Neuronal stem cell (in vitro differentiated cells): ENCODE measurements around the gene LTBP2.

Source experiments
- DNase-seq: peaks from one replicate; pipeline ENCODE4 v3.0.0-alpha.2; 2013; ENCODE audit warnings: low spot score
- H2AFZ ChIP-seq: one replicate; pipeline ENCODE4 v1.6.1; 2013; ENCODE audit warnings: mild to moderate bottlenecking, low read length, inconsistent platforms
- H2AK5ac ChIP-seq: 2 replicates; pipeline ENCODE4 v1.6.1; 2013; ENCODE audit warnings: low read depth, mild to moderate bottlenecking, inconsistent platforms, low read length, moderate library complexity, mixed read lengths
- H2BK120ac ChIP-seq: 2 replicates; pipeline ENCODE4 v1.6.1; 2013; ENCODE audit warnings: low read depth, mild to moderate bottlenecking, inconsistent platforms, low read length, moderate library complexity, mixed read lengths
- H2BK12ac ChIP-seq: one replicate; pipeline ENCODE4 v1.6.1; 2013; ENCODE audit warnings: low read length, inconsistent platforms
- H2BK15ac ChIP-seq: 2 replicates; pipeline ENCODE4 v1.6.1; 2013; ENCODE audit warnings: mild to moderate bottlenecking, low read length, inconsistent platforms, mixed read lengths
- H2BK5ac ChIP-seq: one replicate; pipeline ENCODE4 v1.6.1; 2013; ENCODE audit warnings: inconsistent platforms, mild to moderate bottlenecking, low read length, moderate library complexity
- H3K14ac ChIP-seq: one replicate; pipeline ENCODE4 v1.6.1; 2013; ENCODE audit warnings: low read length, inconsistent platforms
- H3K18ac ChIP-seq: 2 replicates; pipeline ENCODE4 v1.6.1; 2013; ENCODE audit warnings: low read length, inconsistent platforms
- H3K23ac ChIP-seq: 2 replicates; pipeline ENCODE4 v1.6.1; 2013; ENCODE audit warnings: low read depth, mild to moderate bottlenecking, mixed read lengths, low read length, inconsistent platforms; ENCODE audit not compliant: poor library complexity
- H3K27ac ChIP-seq: replicated peaks from 3 replicates; pipeline ENCODE4 v1.5.1; 2013; ENCODE audit warnings: low read length, inconsistent platforms
- H3K27me3 ChIP-seq, 3 experiments: 2 replicates each; pipeline ENCODE4 v1.6.1; 2013; ENCODE audit warnings: low read length in 3 of 3, mild to moderate bottlenecking in 2 of 3, inconsistent platforms in 1 of 3, low read depth in 1 of 3, mixed read lengths in 1 of 3, moderate library complexity in 1 of 3; ENCODE audit not compliant: control insufficient read depth in 3 of 3, insufficient read depth in 3 of 3
- H3K36me3 ChIP-seq, 2 donors: replicated peaks in 1 of 2; 2 replicates each; pipeline ENCODE4 v1.6.1; 2013; ENCODE audit warnings: low read length in 2 of 2; ENCODE audit not compliant: control insufficient read depth in 2 of 2, insufficient read depth in 2 of 2
- H3K4ac ChIP-seq: 2 replicates; pipeline ENCODE4 v1.6.1; 2013; ENCODE audit warnings: inconsistent platforms, mild to moderate bottlenecking, low read length, moderate library complexity
- H3K4me1 ChIP-seq, 2 donors: 1 replicate in 1 of 2; 2 replicates in 1 of 2; pipeline ENCODE4 v1.6.1; 2013; ENCODE audit warnings: low read length in 2 of 2, low read depth in 1 of 2; ENCODE audit not compliant: control insufficient read depth in 2 of 2, insufficient read depth in 1 of 2
- H3K4me2 ChIP-seq: one replicate; pipeline ENCODE4 v1.6.1; 2013; ENCODE audit warnings: mild to moderate bottlenecking, low read length, inconsistent platforms; ENCODE audit not compliant: insufficient read depth, poor library complexity, severe bottlenecking
- H3K4me3 ChIP-seq, 2 donors: 2 replicates each; pipeline ENCODE4 v1.5.1; 2013; ENCODE audit warnings: low read length in 2 of 2, mild to moderate bottlenecking in 2 of 2, inconsistent platforms in 1 of 2, moderate library complexity in 1 of 2
- H3K79me1 ChIP-seq: one replicate; pipeline ENCODE4 v1.6.1; 2013; ENCODE audit warnings: low read depth, mild to moderate bottlenecking, inconsistent platforms, low read length, moderate library complexity
- H3K9ac ChIP-seq: one replicate; pipeline ENCODE4 v1.6.1; 2013; ENCODE audit warnings: mild to moderate bottlenecking, low read depth, low read length, inconsistent platforms; ENCODE audit not compliant: poor library complexity
- H3K9me3 ChIP-seq, 2 donors: replicated peaks in 1 of 2; 2 replicates each; pipeline versions ENCODE3 to v1.6.1; 2013; ENCODE audit warnings: low read length in 2 of 2, mild to moderate bottlenecking in 2 of 2, inconsistent platforms in 1 of 2, low read depth in 1 of 2, mixed read lengths in 1 of 2, moderate library complexity in 1 of 2; ENCODE audit not compliant: control insufficient read depth in 2 of 2, insufficient read depth in 1 of 2
- H4K8ac ChIP-seq: one replicate; pipeline ENCODE4 v1.6.1; 2013; ENCODE audit warnings: low read depth, mild to moderate bottlenecking, inconsistent platforms, low read length, moderate library complexity
- H4K91ac ChIP-seq: one replicate; pipeline ENCODE4 v1.6.1; 2013; ENCODE audit warnings: low read length, low read depth, mild to moderate bottlenecking, inconsistent platforms; ENCODE audit not compliant: poor library complexity
- WGBS, 2 donors: extraction: QIAGEN DNeasy Blood & Tissue Kit; methylation state at CpG; one replicate each; pipeline ENCODE4 v1.1.7; 2013; ENCODE audit warnings: missing lambda C conversion rate in 2 of 2, mixed read lengths in 1 of 2; ENCODE audit not compliant: insufficient read length in 2 of 2, insufficient replicate concordance in 1 of 2; ENCODE audit errors: extremely low coverage in 2 of 2; 5-methylcytosine and 5-hydroxymethylcytosine counted together

The LTBP2 gene

GRCh38 chr14:74546416-74546815 lies 65.6 kb downstream of the LTBP2 start:
- no peak overlapping the region for H3K14ac ChIP-seq
- H3K9me3 ChIP-seq = no peaks in the 10 kb centered on the region
- H3K18ac ChIP-seq = no peak overlapping the region
- no peak overlapping the region for H2BK12ac ChIP-seq
- H3K36me3 ChIP-seq = no peaks in the 10 kb centered on the region
- H3K27me3 ChIP-seq = peaks cover 0 to 44% (median 0%) of the 10 kb centered on the region in 3 experiments
- no peak overlapping the region for H2BK120ac ChIP-seq
- H2BK5ac ChIP-seq = no peak overlapping the region
- no peak overlapping the region for H3K4me2 ChIP-seq
- DNase-seq = no peak
- no peak overlapping the region for H2AFZ ChIP-seq
- no peak overlapping the region for H2BK15ac ChIP-seq
- H2AK5ac ChIP-seq = peak overlapping the region; percentile 5
- no peak overlapping the region for H3K4me3 ChIP-seq
- no peak overlapping the region for H3K9ac ChIP-seq
- H4K91ac ChIP-seq = no peak overlapping the region
- H3K4me1 ChIP-seq = peaks cover 3 to 7% of the 10 kb centered on the region in 2 donors
- no peak overlapping the region for H4K8ac ChIP-seq
- H3K79me1 ChIP-seq = no peaks in the 10 kb centered on the region
- no peak overlapping the region for H3K23ac ChIP-seq
- no CpG with 5 or more reads among the region's 11 CpGs for WGBS, 2 donors
- H3K4ac ChIP-seq = no peak overlapping the region
- H3K27ac ChIP-seq = no peak overlapping the region

DNA sequence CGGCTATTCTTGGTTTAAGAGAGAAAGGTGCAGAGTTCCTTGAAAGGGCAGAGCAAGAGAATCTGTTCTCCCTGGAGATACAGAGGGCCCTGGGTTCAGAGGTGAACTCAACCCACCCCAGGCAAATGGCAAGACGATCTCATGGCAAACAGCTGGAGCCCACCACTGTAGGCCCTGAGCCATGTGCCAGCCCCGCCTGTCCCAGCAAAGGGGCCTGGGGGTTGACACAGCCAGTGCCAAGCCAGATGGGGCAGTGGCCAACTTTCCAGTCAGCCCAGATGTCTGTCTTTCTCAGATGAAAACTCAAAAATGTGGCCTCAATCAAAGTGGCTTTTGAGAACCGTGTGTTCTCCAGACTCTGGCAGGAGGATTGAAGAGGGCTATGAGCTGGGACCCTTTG lies 66.7 kb downstream of the LTBP2 start:
- H2AFZ ChIP-seq = no peak overlapping the region
- no peak overlapping the region for H3K23ac ChIP-seq
- peaks cover 0 to 3% of the 10 kb centered on the region in 2 donors for H3K4me1 ChIP-seq
- H3K27ac ChIP-seq = no peak overlapping the region
- peaks cover 0 to 37% (median 0%) of the 10 kb centered on the region in 3 experiments for H3K27me3 ChIP-seq
- no peaks in the 10 kb centered on the region for H3K9me3 ChIP-seq
- H2BK120ac ChIP-seq = no peak overlapping the region
- no peak overlapping the region for H3K9ac ChIP-seq
- no peak overlapping the region for H3K4me2 ChIP-seq
- H3K4me3 ChIP-seq = no peak overlapping the region
- no peaks in the 10 kb centered on the region for H3K36me3 ChIP-seq
- no peak overlapping the region for H4K91ac ChIP-seq
- H2BK12ac ChIP-seq = no peak overlapping the region
- H3K4ac ChIP-seq = no peak overlapping the region
- no peak overlapping the region for H3K14ac ChIP-seq
- H4K8ac ChIP-seq = no peak overlapping the region
- H3K79me1 ChIP-seq = no peaks in the 10 kb centered on the region
- WGBS, 2 donors = no CpG with 5 or more reads among the region's 4 CpGs
- DNase-seq = no peak
- H2BK5ac ChIP-seq = no peak overlapping the region
- no peak overlapping the region for H3K18ac ChIP-seq
- no peak overlapping the region for H2AK5ac ChIP-seq
- H2BK15ac ChIP-seq = no peak overlapping the region

- Histone ChIP-seq H2BK120ac (no peak overlapping the region), H3K4ac (no peak overlapping the region), H3K36me3 (no peaks in the 10 kb centered on the region), H3K27ac (no peak overlapping the region), H3K27me3 (peaks cover 0 to 33% (median 0%) of the 10 kb centered on the region in 3 experiments), H3K23ac (no peak overlapping the region), H3K4me3 (no peak overlapping the region), H3K4me1 (peaks cover 0 to 3% of the 10 kb centered on the region in 2 donors), H4K91ac (no peak overlapping the region), H3K9me3 (no peaks in the 10 kb centered on the region), H2BK12ac (no peak overlapping the region), H4K8ac (no peak overlapping the region), H3K4me2 (no peak overlapping the region), H2AK5ac (no peak overlapping the region), H3K14ac (no peak overlapping the region), H3K79me1 (no peaks in the 10 kb centered on the region), H2AFZ (no peak overlapping the region), H2BK15ac (no peak overlapping the region), H2BK5ac (no peak overlapping the region), H3K18ac (no peak overlapping the region), H3K9ac (no peak overlapping the region)
- DNase-seq = no peak
- no CpG with 5 or more reads among the region's 5 CpGs for WGBS, 2 donors
Measured at GRCh38 chr14:74543771-74544438, 68.1 kb downstream of the LTBP2 start.

DNA sequence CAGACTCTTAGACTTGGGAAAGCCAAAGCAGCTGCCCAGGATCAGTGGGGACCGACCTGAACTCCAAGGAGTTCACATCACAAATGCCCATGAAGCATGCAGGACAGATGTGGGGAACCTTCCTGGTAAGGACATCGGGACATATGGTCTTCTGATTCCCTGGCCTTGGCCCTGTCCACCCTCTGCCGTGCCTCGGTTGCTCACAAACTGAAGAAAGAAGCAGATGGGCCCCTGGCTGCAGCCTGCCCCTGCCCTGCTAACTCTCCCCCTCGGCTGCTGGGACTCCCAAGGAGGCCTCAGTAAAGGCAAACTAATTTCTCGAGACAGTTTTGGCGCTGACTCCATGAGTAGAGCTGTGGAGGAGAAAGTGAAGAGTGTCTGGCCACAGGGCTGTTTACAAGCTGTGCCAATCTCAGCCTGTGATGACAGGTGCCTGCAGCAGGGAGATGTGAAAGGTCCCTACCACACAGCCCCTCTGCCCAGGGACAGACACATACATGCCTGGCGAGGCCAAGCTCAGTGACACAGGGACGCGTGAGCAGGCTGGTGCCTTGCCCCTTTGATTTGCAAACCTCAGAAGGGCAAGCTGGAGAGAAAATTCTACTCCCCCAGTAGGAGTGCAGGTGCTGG lies 69.9 kb downstream of the LTBP2 start:
- Histone ChIP-seq H3K27ac (no peak overlapping the region), H3K9me3 (no peaks in the 10 kb centered on the region), H2BK5ac (no peak overlapping the region), H3K14ac (peak overlapping the region; percentile 27), H2BK12ac (no peak overlapping the region), H2AFZ (no peak overlapping the region), H3K4me2 (no peak overlapping the region), H4K8ac (no peak overlapping the region), H3K4me3 (no peak overlapping the region), H3K79me1 (no peaks in the 10 kb centered on the region), H3K4me1 (peaks cover 0 to 3% of the 10 kb centered on the region in 2 donors), H4K91ac (no peak overlapping the region), H3K9ac (no peak overlapping the region), H3K27me3 (peaks cover 0 to 29% (median 0%) of the 10 kb centered on the region in 3 experiments), H3K18ac (peak overlapping the region; percentile 58), H3K4ac (no peak overlapping the region), H2BK15ac (no peak overlapping the region), H2BK120ac (no peak overlapping the region), H3K23ac (no peak overlapping the region), H2AK5ac (no peak overlapping the region), H3K36me3 (no peaks in the 10 kb centered on the region)
- no peak for DNase-seq
- WGBS, 2 donors = no CpG with 5 or more reads among the region's 10 CpGs
